Epithelial cell of esophagus (primary cell): ENCODE data around the gene MGST3.
A peak's percentile ranks its signal among the peaks of the same experiment; 100 is the strongest.
"Not testable (repeated sequence)": the region's sequence is repeated elsewhere in the genome, so short reads cannot be mapped to it uniquely, and the experiment has no call there.

ENCODE experiments used
- DNase-seq: peaks from one replicate; pipeline ENCODE4 v3.0.0; 2010; ENCODE audit warnings: low read depth
- H3K4me3 ChIP-seq: 2 replicates; pipeline ENCODE4 v1.5.1; 2011; ENCODE audit warnings: mild to moderate bottlenecking, low read length, control low read depth
- CTCF ChIP-seq: IDR thresholded peaks from 2 replicates; pipeline ENCODE4 v1.5.1; 2011; ENCODE audit warnings: low read depth, mild to moderate bottlenecking, low read length, control low read depth, inconsistent platforms; ENCODE audit not compliant: insufficient read depth; ENCODE audit errors: missing control alignments

The MGST3 gene

GRCh38 chr1:165630629-165631341 is at the start of gene MGST3:
Gene MGST3 (plus strand): TSS chr1:165631234. CDS start chr1:165649848, 18,614 bp downstream.
- H3K4me3 ChIP-seq: peak within 1 kb of the TSS; percentile 82
- peak; percentile 99 for DNase-seq
- TF ChIP-seq CTCF: no peak

DNA sequence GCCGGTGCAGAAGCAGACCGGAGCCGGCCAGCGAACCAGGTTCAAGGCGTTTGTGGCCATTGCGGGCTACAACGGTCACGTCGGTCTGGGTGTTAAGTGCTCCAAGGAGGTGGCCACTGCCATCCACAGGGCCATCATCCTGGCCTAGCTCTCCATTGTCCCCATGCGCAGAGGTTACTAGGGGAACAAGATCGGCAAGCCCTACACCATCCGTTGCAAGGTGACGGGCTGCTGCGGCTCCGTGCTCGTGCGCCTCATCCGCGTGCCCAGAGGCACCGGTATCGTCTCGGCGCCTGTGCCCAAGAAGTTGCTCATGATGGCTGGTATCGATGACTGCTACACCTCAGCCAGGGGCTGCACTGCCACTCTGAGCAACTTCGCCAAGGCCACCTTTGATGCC is 49.1 kb upstream of the MGST3 start:
- no peak overlapping the region for H3K4me3 ChIP-seq
- DNase-seq: no peak
- TF ChIP-seq CTCF: no peak

DNA sequence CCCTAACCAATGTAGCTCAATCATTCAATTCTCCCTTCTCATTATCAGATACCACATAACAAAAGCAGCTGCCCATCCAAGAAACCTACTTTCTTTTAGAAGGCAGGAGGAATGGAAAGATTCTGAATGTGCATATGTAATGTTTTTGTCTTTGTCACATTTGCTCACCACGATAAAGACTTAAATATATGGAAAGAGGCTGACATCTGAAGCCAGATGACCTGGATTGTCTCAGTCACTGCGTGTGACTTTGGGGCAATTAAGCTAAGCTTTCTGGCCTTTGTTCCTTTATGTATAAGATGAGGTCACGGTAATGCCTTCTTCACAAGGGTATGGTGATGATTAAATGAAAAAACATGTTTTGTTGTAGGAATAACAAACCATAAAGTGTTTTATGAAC is 44.6 kb upstream of the MGST3 start:
- no peak for DNase-seq
- TF ChIP-seq CTCF: no peak
- H3K4me3 ChIP-seq: no peak overlapping the region

DNA sequence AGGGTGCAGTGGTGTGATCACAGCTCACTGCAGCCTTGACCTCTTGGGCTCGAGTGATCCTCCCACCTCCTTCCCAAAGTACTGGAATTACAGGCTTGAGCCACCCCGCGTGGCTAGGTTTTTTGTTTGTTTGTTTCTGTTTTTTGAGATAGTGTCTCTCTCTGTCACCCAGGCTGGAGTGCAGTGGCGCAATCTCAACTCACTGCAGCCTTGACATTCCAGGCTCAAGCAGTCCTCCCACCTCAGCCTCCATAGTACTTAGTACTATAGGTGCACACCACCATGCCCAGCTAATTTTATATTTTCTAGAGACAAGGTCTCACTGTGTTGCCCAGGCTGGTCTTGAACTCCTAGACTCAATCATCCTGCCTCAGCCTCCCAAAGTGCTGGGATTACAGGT is 39.6 kb upstream of the MGST3 start:
- not testable (repeated sequence) for H3K4me3 ChIP-seq, DNase-seq

DNA sequence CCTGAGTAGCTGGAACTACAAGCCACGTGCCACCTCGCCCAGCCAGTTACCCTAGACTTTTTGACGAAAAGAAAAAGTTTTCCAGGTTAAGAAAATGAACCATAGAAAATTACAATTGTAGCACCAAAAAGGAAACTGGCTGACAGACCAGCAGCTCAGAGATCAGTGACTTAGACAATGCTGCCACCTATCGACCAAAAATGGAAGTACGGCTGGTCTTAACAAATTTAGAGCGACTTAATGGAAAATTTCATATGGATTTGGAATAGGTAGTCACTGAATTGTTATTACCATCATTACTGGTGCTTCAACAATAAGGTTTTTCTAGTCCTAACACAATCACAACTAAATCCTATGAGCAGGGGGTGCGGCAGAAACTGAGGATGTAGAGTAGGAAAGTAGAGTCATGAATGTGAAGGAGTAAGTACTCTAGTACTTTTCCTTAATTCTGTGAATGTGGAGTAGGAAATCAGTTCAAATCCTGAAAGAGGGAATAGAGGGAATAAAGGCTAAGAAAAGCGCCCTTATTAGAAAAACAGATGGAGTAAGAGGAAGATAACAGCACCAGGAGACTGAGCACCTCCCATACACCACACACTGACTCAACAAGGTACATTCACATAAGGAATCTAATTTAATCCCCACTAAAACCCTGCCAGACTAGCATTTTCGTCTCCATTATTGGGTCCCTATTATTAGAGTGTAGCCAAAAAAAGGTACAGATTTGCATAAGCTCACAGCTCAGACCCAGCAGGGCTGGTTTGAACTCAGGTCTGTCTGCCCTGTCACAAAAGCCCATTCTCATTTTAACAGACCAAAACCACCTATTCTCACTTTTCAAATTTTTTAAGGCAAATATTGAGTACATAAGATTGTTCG is 37.9 kb upstream of the MGST3 start:
- DNase-seq: peak; percentile 74
- peak; percentile 90 for TF ChIP-seq CTCF
- no peak overlapping the region for H3K4me3 ChIP-seq

- peak; percentile 15 for DNase-seq
- no peak overlapping the region for H3K4me3 ChIP-seq
- TF ChIP-seq CTCF: no peak
These were observed 35.6 kb upstream of the MGST3 start for GRCh38 chr1:165595246-165595938.

DNA sequence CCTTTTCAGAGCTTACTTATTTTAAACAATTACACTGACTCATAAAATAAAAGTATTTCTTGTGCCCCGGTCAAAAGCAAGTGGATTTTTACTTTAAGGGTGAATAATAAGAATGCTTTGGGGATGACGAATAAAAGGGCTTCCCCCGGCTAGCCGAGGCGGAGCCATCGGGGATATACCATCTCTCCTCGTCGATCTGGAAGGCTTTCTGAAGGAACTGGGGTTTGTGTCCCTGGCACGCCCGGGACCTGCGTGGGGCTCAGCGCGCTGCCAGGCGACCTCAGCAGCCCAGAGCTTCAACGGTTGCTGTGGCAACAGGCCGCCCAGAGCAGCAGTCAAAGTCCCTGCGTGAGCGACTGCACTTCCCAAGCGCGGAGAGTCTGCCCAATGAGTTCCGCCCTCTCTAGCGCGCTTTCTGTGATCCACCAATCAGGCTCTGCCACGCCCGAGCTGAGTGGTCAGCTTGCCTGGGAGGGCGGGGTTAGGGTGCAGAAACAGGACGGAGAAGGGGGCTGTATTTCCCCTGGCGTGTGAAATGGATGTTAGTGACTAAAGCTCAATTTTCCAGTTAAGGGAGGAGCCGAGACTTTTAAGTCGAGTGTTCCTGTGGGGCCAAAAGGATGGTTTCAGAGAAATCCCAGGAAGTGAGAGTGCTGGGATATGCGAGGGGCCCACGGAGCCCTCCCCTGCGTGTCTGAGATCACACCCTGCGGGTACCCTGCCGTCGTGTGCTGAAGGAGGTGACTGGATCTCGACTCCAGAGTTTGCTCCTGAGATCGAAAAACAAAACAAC is 33.0 kb upstream of the MGST3 start:
- peak overlapping the region; percentile 71 for H3K4me3 ChIP-seq
- TF ChIP-seq CTCF: no peak
- peak; percentile 95 for DNase-seq
